Spinal cord (tissue), 10 donors: ENCODE data around the gene MSI2. TPM values are rescaled to one million over a fixed set of nuclear protein-coding genes. Genes with fewer than 3 reads are reported as not detected.

ENCODE experiments used
- DNase-seq, 6 donors: peaks; one replicate each; pipeline versions ENCODE4 v3.0.0 to v3.0.0-alpha.2; 2013 to 2015; ENCODE audit warnings: low spot score in 6 of 6, low read depth in 4 of 6
- H3K27ac ChIP-seq: one replicate; pipeline ENCODE4 v1.5.1; 2013; ENCODE audit warnings: low read depth, low read length, control low read depth
- H3K27me3 ChIP-seq: one replicate; pipeline ENCODE4 v1.6.1; 2013; ENCODE audit warnings: low read length; ENCODE audit not compliant: control insufficient read depth, insufficient read depth
- H3K36me3 ChIP-seq: one replicate; pipeline ENCODE4 v1.6.1; 2013; ENCODE audit warnings: low read length; ENCODE audit not compliant: control insufficient read depth, insufficient read depth
- H3K4me1 ChIP-seq: one replicate; pipeline ENCODE4 v1.6.1; 2013; ENCODE audit warnings: low read length; ENCODE audit not compliant: control insufficient read depth, insufficient read depth
- H3K4me3 ChIP-seq: one replicate; pipeline ENCODE4 v1.5.1; 2013; ENCODE audit warnings: low read depth, low read length, control low read depth
- H3K9me3 ChIP-seq: one replicate; pipeline ENCODE4 v1.6.1; 2013; ENCODE audit warnings: low read length; ENCODE audit not compliant: control insufficient read depth, insufficient read depth
- WGBS: methylation state at CpG from one replicate; pipeline ENCODE4 v1.1.5; 2013; ENCODE audit warnings: missing lambda C conversion rate; ENCODE audit not compliant: insufficient coverage; 5-methylcytosine and 5-hydroxymethylcytosine counted together
- polyA plus RNA-seq, 2 donors: library from polyadenylated mRNA; unstranded; fragments of 120-200 nt; gene quantifications; one replicate each; pipeline ENCODE4 v1.2.1, GENCODE V29; 2013; ENCODE audit not compliant: insufficient read length in 2 of 2
- total RNA-seq, 2 donors: library from RNA; depleted of rRNA in 1 of 2; stranded (reverse); fragments of 120-200 nt in 1 of 2; fragments of >200 nt in 1 of 2; gene quantifications; one replicate each; pipeline versions ENCODE4 v1.2.3 to v1.2.4, GENCODE V29; 2013 to 2014
- donor health status: healthy.

The MSI2 gene
- total and polyA plus RNA-seq, 4 donors: 92.8 to 167 (median 109) TPM

GRCh38 chr17:57255182-57255775 lies 1.0 kb upstream of the MSI2 start:
- Histone ChIP-seq H3K4me1 (peaks cover 10% of the 10 kb centered on the region), H3K4me3 (peak overlapping the region; percentile 53), H3K9me3 (no peaks in the 10 kb centered on the region), H3K27ac (peak overlapping the region; percentile 80), H3K36me3 (peaks cover 3% of the 10 kb centered on the region), H3K27me3 (no peaks in the 10 kb centered on the region)
- 43% methylated on average over 11 of the region's 16 CpGs for whole genome bisulfite sequencing
- DNase-seq: no peak

GRCh38 chr17:57256708-57257112 lies 387 bp downstream of the MSI2 start:
- no peaks in the 10 kb centered on the region for H3K9me3 ChIP-seq
- peaks cover 3% of the 10 kb centered on the region for H3K36me3 ChIP-seq
- peak overlapping the region; percentile 88 for H3K27ac ChIP-seq
- peak overlapping the region; percentile 78 for H3K4me3 ChIP-seq
- no peaks in the 10 kb centered on the region for H3K27me3 ChIP-seq
- H3K4me1 ChIP-seq: peaks cover 10% of the 10 kb centered on the region
- WGBS: 0% methylated on average over 18 of the region's 36 CpGs
- peak in 2 of 6 donors; percentile 65 to 78 for DNase-seq

GRCh38 chr17:57257195-57257894 lies 1.0 kb downstream of the MSI2 start:
- Histone ChIP-seq H3K4me1 (peaks cover 10% of the 10 kb centered on the region), H3K36me3 (peaks cover 3% of the 10 kb centered on the region), H3K27me3 (no peaks in the 10 kb centered on the region), H3K4me3 (peak overlapping the region; percentile 78), H3K27ac (peak overlapping the region; percentile 88), H3K9me3 (no peaks in the 10 kb centered on the region)
- 0% methylated on average over 4 of the region's 19 CpGs for WGBS
- no peak for DNase-seq

- Histone ChIP-seq H3K36me3 (peaks cover 3% of the 10 kb centered on the region), H3K4me1 (peaks cover 10% of the 10 kb centered on the region), H3K4me3 (peak overlapping the region; percentile 78), H3K9me3 (no peaks in the 10 kb centered on the region), H3K27me3 (no peaks in the 10 kb centered on the region), H3K27ac (peak overlapping the region; percentile 88)
- no peak for DNase-seq
- WGBS: 7% methylated on average over 9 of the region's 20 CpGs
Observed at GRCh38 chr17:57257895-57258851, 1.9 kb downstream of the MSI2 start.

GRCh38 chr17:57259306-57259705 lies 3.0 kb downstream of the MSI2 start:
- peak overlapping the region; percentile 88 for H3K27ac ChIP-seq
- DNase-seq: no peak
- WGBS: 100% methylated on average over 1 of the region's 3 CpGs
- no peaks in the 10 kb centered on the region for H3K9me3 ChIP-seq
- peaks cover 8% of the 10 kb centered on the region for H3K36me3 ChIP-seq
- H3K4me3 ChIP-seq: peak overlapping the region; percentile 78
- no peaks in the 10 kb centered on the region for H3K27me3 ChIP-seq
- peaks cover 15% of the 10 kb centered on the region for H3K4me1 ChIP-seq

- peak overlapping the region; percentile 78 for H3K4me3 ChIP-seq
- no peak for DNase-seq
- whole genome bisulfite sequencing: no CpG with 5 or more reads among the region's 4 CpGs
- H3K27me3 ChIP-seq: no peaks in the 10 kb centered on the region
- peaks cover 13% of the 10 kb centered on the region for H3K36me3 ChIP-seq
- no peaks in the 10 kb centered on the region for H3K9me3 ChIP-seq
- H3K4me1 ChIP-seq: peaks cover 20% of the 10 kb centered on the region
- peak overlapping the region; percentile 88 for H3K27ac ChIP-seq
Observed at GRCh38 chr17:57259817-57260216, 3.5 kb downstream of the MSI2 start.

- Histone ChIP-seq H3K27ac (peak overlapping the region; percentile 88), H3K36me3 (peaks cover 14% of the 10 kb centered on the region), H3K27me3 (no peaks in the 10 kb centered on the region), H3K4me1 (peaks cover 23% of the 10 kb centered on the region), H3K9me3 (no peaks in the 10 kb centered on the region), H3K4me3 (peak overlapping the region; percentile 78)
- DNase-seq: no peak
- WGBS: no CpG with 5 or more reads among the region's 7 CpGs
Observed at GRCh38 chr17:57260325-57261083, 4.2 kb downstream of the MSI2 start.

GRCh38 chr17:57261084-57261461 lies 4.8 kb downstream of the MSI2 start:
- H3K27me3 ChIP-seq: no peaks in the 10 kb centered on the region
- peak overlapping the region; percentile 42 for H3K27ac ChIP-seq
- no peaks in the 10 kb centered on the region for H3K9me3 ChIP-seq
- DNase-seq: no peak
- peaks cover 20% of the 10 kb centered on the region for H3K4me1 ChIP-seq
- 80% methylated on average over 1 of the region's 4 CpGs for WGBS
- no peak overlapping the region for H3K4me3 ChIP-seq
- peaks cover 14% of the 10 kb centered on the region for H3K36me3 ChIP-seq

- no CpG with 5 or more reads among the region's 1 CpG for WGBS
- H3K9me3 ChIP-seq: no peaks in the 10 kb centered on the region
- no peak overlapping the region for H3K27ac ChIP-seq
- DNase-seq: no peak
- no peaks in the 10 kb centered on the region for H3K27me3 ChIP-seq
- peaks cover 23% of the 10 kb centered on the region for H3K36me3 ChIP-seq
- peaks cover 30% of the 10 kb centered on the region for H3K4me1 ChIP-seq
- no peak overlapping the region for H3K4me3 ChIP-seq
Observed at GRCh38 chr17:57262557-57262956, 6.2 kb downstream of the MSI2 start.
